Pons (tissue), 1 donor: ENCODE results near the gene MAML3.
A peak's percentile ranks its signal among the peaks of the same experiment; 100 is the strongest.

Experiments used
- DNase-seq: peaks from one replicate; pipeline ENCODE4 v3.0.0-alpha.2; 2016; ENCODE audit warnings: low spot score

Gene MAML3

DNA sequence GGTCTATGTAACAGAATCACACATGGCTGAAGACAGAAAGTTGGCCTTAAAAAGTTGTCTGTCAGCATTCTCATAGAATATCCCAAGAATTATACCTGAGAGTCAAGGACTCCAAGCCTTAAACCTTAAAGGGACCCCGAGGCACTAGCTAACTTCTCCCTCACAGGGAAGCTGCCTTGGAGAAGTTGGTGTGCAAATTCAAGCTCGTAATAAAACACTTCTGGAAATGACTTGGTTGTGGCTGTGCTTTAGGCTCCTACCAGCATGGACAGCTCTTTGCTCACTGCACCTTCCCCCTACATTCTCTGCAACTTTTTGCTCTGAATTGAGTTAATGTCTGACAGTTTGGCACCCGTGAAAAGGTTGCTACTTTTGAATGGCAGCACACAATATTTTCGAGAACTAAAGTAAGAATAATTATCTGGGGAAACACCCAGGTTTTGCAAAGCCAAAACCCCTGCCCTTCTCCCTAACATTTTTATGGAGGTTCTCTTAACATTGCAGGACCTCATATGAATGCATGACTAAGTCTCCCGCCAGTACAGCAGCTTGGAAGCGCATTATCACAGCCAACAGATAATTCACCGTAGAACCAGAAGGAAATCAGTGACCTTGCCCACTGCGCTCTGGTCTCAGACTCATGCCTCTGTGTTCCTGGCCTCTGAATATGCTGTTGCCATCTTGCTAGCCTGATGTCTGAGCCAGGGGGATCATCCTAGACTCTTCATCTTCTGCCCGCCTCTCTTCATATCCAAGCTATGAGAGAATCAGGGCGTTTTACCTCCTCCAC, 397.4 kb downstream of the MAML3 start:
- DNase-seq: no peak

DNA sequence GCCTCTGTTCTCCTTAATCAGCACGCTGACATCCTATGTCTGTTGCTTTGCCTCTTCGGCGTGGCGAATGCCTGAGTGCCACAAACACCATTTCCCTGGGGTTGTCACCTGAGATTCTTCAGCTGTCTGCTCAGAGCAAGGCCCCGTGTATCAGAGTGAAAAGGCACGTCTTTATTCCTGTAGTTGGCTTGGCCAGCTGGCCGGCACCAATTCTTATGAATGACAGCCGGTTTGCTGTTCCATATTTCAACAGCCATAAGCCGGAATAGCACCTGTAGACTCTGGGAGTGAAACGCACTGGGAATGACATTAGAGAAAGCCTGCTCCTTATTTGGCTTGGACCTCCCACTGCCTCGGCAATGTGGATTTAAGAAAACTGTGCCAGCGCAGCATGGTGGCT, 399.0 kb downstream of the MAML3 start:
- no peak for DNase-seq

DNA sequence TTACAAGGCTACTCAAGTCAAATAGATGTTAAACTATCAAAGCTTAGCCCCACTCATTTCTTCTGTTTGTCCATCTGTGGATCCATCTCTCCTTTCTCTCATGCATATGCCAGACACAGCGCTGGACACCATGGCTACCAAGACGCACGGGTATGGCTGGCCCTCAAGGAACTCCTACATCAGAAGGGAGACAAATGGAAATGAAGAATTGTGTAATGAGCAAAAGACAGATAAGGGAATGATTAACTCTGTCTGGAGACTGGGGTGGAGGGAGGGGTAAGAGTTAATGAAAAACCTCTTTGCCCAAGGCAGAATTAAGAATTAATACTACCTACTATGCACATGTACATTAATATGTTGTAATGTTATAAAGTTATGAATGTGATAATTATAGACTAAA, 400.3 kb downstream of the MAML3 start:
- no peak for DNase-seq

DNA sequence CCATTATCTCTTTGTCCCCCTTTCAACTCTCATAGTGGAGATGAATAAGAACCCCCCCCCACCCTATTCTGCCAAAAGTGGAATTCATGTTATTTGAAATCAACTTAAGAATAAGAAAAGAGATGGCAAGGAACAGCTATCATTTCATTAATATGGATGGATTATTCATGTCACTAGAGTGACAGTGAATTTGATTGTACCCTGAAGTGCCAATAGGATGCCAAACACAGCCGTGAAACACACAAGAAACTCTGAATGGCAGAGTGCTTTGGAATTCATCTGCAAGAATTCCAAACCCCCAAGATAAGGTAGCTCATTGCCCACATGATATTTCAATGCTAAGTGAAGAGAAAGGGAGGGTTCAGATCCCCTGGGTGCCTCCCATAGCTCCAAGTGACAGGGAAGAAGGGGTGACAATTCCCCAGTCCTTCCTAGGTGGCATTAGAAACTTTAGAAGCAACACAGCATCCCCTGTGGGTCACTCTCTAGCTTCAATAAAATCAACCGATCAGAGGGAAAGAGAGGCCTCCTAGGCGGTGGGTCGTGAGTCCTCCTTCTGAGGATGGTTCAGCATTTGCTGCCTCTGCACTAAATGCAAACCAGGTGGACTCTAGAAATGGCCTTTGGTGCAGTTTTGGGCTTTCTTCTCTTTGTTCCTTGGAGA, 404.0 kb downstream of the MAML3 start:
- DNase-seq: no peak

DNA sequence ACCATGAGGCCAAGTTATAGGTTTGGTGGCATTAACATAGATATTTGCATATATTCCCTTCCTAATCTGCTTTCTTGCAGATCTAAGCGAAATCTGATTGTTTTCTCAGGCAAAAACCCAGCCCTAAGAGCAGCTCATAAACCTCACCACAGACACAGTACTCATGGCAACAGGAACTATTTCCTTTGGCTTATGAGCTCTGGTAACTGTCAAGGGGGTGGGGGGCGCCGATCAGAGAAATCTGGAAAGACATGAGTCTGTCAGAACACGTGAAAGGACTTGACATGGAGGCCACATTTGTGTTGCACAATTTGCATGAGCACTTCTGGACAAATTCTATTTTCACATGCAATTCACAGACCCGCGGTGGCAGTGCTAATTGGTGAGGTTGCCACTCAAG, 404.6 kb downstream of the MAML3 start:
- DNase-seq: no peak

DNA sequence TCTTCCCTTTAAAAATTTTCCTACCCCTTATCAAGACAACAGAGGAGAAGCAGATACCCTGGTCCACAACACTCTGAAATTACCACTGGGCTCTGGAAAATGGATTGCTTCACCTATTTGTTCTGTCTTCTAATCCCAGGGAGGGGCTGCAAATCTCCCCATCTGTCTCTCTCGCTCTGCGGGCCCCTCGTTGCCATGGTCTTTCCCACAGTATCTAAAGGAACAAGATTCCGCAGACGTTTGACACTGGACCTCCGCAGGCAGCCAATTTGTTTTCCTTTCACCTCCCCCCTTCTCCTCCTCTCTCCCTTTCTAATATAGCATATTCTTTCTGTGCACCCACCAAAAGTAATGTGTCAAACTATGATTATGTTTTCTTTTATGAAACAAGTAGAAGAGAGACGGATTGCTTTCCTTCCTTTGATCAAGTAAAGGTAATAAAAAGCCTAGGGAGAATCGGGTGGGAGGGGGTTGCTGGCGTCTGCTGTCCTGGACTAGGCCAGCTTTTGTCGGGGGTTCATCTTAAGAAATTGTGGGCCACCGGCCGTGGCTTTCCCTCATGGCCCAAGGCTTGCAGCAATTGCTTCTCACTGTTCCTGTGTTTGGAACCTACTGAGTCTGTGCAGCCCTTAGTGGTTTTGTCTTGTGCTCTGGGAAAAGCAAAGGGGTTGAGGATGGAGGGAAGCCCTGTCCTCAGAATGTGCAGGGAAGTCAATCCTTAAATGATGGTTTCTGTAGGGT, 407.4 kb downstream of the MAML3 start:
- no peak for DNase-seq

DNA sequence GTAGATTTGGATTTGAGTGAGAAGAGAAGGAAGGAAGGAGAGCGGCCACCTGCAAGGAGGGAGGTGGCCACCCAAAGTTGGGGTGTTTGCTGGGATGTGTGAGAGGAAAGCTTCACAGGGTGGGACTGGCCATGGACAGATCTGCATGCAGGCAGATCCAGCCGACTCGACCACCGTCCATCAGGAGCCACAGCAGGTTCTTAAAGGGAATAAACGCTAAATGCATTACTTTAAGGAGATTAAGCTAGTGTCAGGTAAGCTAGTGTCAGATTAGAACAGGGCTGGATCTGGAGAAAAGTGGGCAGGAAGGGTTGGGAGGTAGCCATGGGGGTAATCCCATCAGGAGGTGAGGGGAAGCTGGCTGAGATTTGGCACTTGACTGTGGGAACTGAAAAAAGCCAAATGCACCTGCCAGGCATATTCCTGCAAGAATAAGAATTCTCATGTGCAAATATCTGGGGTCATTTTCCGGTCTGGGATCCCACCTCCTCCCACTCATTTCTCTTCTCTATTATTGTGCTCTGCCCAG, 408.8 kb downstream of the MAML3 start:
- no peak for DNase-seq

DNA sequence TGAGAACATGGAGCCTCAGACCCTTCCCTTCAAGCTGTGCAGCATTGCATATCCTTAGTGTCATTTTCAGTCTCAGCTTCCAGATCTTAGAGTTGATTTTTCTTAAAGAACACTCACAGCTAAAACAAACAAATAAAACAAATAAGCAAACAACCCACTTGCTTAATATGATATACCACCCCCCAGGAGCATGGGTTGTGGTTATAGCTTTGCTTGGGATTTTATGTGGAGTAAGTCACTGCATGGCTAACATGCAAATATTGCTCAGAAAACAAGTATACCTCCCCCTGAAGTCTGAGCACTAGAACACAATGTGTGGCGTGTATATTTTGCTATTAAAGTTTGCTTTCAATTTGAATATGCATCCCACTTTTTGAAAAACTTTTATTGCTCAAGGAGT, 409.8 kb downstream of the MAML3 start:
- no peak for DNase-seq

DNA sequence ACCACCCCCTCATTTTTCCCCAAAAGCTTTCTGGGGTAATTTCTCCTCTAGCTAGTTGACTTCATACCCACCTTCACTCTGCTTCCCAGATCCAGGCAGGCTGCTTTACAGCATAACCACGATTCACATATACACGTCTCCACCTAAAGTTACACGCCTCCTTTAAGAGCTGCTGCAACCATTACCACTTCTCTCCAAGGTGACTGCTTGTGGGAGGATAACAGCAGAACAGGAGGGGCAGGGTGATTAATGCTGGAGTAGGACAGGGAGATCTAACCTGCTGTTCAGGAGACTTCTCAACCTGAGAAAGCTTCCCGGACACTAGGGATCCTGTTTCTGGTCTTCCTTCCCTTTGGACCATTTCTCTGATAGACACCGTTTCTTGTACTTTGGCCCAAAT, 411.0 kb downstream of the MAML3 start:
- no peak for DNase-seq

DNA sequence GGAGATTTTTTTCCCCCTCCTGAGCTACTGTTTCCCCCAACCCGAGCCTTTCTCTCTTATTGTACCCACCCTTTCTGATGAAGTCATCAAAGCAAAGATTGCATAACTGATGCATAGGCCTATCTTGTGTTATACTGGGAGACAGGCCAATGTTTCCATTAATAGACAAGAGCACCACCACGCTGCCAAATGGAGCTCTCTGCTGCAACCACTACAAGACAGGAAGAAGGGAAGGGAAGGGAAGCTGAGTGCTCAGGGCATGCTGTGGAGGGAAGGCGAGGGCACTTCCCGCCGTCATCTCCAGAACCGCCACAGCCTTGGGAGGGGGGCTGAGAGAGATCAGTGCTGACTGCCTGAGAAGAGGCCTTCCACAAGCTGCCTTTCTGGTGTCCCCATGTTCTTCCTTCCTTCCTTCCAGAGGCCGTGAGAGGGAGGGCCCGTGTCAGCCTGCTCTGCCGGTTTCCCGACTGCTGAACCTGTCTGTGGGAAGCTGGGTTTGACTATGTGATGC, 413.4 kb downstream of the MAML3 start:
- peak; percentile 97 for DNase-seq

DNA sequence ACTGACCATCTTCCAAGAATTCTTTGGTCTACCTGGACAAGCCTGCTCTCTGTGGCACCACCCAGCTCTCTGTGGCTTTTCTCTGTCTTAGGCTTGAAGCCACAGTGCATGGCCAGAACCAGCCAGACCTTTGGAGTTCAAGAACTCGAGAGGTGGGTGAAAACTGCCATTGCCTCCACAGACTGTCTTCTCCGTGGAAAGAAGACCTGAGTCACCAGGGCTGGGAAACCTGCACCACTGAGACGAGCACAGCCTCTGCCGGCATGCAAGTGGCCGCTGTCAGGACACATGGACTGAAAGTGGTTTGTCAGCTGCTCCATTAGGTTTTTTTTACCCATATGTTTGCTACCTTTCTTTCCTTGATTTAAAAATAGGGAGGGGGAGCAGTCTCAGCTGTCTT, 413.9 kb downstream of the MAML3 start:
- DNase-seq: no peak

DNA sequence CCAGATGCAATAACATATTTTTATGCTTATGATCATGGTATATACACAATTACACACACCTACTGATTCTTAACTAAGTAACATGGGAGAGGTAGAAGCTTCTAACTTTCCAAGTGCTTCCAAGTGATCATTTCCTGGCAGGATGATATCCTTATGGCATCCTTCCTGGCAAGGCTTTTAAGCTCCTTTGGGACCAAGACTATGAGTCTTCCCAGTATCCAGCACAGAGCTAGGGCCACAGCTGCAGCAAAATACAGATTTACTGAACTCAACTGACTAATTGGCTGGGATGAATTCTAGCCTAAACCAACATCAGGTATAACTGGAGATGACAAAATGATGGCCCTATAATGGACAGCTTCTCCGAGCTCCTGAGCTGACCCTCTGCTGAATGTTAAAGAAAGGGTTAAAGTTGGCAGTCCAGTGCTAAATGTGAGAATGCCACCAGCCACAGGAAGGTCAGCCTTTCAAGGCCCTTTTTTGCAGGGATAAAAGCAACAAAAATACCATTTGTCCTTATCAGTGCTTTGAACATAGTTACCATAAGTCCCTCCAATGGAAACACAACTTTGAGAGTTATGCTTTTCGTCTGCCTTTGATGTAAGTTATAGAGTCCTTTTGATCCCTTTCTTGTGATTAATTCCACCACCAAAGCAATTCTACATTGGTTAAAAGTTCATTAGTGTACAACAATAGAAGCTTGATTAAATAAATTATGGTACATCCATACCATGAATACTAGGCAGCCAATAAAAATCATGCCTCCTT, 415.0 kb downstream of the MAML3 start:
- no peak for DNase-seq

DNA sequence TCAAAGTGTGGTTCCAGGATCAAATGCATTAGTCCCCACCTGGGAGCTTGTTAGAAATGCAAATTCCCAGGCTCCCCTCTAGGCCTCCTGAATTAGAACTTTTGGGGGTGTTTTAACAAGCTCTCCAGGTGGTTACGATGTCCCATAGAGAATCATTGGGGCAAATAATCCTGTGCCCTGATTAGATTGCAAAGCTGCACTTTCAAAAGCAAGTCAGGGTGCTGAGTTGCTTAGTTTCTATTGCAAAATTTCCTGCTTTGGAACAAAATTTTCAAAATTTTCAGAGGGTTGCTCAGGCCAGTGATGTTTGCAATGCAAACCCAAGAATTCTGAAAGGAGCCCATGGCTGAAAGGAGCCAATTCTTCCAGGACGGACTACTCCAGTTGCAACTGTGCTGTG, 417.3 kb downstream of the MAML3 start:
- no peak for DNase-seq

DNA sequence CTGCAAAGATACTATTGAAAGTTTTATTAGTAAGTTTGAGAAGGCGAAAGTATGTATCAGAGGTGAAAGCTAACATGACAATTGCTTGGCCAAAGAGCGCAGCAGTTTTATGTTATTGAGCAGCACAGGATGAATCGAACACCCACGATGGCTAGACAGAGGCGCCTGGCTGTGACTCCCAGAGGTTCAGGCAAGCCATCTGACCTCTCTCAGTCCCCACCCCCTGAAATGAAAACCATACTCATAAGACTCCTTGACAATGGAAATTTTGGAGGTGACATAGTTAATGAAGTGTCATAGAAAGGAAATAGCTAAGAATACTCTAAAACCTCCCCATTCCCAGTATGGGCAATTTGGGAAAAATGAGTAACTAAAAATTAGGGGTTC, 417.7 kb downstream of the MAML3 start:
- no peak for DNase-seq

DNA sequence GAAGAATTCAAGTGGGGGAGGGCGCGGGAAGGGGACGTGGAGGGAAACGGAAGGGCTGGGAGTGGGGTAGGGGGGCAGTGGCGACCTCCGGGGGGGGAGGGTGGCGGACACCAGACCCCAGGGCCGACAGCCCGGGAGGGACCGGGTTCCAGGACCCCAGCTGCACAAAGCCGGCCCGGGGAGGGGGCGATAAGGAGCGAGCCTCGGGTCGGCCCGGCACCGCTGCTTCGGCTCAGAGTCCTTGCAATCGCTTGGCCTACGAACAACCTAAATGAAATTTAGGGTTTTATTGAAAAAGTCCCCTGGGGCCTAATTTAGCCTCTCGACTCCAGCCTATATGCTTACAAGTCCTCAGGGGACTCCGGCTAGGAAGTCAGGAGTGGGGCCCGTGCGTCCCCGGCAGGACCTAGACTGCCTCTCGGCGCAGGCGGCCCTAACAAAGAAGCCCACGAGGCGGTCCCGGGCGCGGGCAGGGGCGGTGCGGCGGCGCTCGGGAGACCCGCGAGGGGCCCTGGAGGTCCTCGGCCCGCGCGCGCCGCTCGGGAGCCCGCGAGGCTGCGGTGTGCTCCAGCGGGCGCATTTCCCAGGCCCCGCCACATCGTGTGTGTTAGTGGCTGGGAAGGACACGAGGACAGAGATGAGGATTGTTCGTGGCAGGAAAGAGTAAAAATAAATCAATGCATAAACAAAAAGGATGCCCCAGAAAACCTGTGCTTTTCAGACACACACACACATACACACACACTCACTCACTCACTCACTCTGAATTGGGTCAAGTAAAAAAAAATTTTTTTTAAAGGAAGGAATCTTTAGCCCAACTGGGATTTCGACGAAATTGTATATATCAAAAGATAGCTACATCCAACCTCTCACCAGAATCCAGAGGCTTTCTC, 418.4 kb downstream of the MAML3 start:
- DNase-seq: peak; percentile 34

DNA sequence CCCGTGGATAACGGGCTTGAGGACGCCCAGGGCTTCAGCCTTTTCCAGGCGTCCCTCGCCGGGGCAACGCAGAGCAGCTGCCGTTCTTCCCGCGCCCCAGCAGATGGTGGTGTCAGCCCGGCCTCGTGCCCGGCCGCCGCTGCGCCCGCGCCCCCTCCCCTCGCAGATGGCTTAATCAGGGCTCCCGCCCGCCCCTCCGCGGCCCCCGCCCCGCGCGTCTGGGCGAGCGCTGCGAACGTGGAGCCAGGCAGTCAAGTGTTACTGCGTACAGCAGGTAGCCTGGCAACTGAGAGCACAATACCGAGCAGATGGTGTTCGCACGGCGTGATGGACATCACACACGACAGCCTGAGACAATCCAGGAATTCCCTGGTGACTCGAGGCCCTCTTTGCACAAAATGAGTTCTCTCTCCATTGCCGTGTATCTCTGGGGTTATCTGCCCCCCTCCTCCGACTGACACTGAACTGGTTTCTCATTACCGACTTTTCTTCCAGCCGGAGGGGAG, 419.1 kb downstream of the MAML3 start:
- DNase-seq: peak; percentile 84

DNA sequence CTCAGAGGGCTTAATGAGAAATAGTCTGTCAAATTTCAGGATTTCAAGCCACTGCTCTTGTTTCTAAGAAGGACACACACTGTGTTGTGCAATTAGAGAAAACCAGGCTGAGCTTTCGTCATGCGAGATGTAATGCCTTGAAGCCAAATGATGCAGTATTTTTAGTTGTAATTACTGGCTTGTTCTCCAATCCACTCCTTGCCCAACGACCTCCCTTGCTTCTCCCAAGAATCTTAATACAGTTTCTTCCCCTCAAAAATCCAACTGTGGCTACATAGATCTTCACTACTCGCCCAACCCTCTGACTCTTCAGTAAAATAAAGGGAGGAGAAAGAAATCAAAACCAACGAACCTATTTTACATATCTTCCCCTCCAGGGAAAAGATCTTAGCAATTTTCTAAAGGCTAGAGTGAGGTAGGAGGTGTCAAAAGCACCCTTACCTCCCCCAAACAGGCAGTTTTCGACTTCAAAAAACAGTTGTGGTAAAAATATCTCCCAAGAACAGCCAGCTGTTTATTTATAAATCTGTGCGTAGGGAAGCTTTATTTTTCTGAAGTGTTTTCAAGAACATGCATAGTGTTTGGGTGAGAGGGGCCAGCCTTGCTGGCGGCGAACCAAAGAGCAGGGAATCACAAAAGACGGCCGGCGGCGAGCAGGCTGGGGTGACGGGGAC, 419.6 kb downstream of the MAML3 start:
- DNase-seq: peak; percentile 49

DNA sequence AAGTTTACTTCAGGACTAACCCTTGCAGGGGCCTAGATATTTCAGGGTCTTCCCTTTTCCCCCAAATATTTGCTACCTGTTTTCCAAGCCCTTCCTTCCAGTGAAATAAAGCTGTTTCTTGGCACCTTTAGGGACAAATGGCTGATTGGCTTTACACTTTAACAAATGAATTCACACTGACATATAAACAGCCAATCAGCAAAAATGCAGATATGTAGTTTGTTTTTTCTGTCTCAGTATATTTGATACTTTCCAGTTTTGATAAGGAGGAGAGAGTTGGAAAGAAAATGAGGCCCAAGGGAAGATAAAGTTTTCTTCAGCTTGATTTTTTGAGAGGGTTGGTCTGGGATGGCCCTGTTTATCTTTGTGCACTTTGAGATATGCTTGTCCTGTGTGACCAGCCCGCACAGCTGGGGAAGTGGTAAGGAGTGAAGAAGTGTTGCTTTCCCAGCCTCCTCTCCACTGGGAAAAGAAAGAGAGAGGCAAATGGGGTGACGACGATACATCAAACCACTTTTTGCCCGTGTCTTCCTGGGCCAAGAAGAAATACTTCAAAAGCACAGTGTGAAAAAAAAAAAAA, 420.9 kb downstream of the MAML3 start:
- no peak for DNase-seq

DNA sequence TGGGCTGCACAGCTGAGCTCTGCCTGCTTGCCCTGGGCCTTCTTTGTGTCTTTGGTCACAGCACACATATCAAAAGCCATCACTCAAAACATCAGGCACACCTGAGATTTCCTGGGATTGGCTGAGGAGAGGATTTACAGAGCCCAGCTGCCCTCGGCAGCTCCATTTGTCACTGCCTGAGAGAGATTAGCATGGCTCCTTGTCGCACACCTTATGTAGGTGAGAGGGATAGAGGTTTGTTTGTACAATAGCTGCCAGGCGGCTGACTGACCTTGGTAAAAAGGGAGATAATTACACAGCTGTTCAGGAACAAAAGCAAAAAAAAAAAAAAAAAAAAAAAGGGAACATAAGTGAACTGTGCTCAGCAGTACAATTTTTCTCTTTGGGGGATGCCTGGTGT, 425.1 kb downstream of the MAML3 start:
- no peak for DNase-seq

DNA sequence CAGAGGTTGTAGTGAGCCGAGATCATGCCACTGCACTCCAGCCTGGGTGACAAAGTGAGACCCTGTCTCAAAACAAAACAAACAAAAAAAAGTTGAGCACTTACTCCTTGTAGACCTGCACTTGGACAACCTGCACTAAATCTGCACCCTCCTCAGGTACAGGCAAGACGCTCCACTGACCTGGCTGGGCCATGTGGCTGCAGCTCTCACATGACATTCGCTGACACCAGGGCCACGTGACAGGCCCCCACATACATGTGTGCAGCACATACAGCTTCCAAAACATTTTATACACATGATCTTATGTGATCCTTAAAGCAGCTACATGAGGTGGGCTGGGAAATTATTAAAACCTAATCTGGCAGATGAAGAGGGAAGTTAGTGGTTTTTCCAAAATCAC, 425.8 kb downstream of the MAML3 start:
- no peak for DNase-seq
